ENCODE data around the gene CLIC4. TPM values are rescaled to one million over a fixed set of nuclear protein-coding genes. Genes with fewer than 3 reads are reported as not detected.

Gene CLIC4
- total and polyA plus RNA-seq, 9 of the 15 experiments (the other 6 are each of a cell fraction or from before 2014, with no cell fraction given) = 16.0 to 67.5 (median 38.4) TPM

GRCh38 chr1:24765308-24765988 lies 20.2 kb downstream of the CLIC4 start (continued):
- TF ChIP-seq MTF1 (CRISPR knock-in tag; IDR thresholded peaks at IDR 0.05; ENCODE audit: borderline replicate concordance) = peak; percentile 5; the same call in 1 of the 2 replicates
- no peak for TF ChIP-seq SNRNP70 (optimal IDR thresholded peaks at IDR 0.05; ENCODE audit: low read depth, low read length)
- TF ChIP-seq NONO (IDR thresholded peaks at IDR 0.05; ENCODE audit: low read depth in 2 of 2, low read length in 1 of 2) = no peak
- TF ChIP-seq RBM15 (IDR thresholded peaks at IDR 0.05; ENCODE audit: insufficient read depth, low read length) = no peak
- TF ChIP-seq HSF4 (CRISPR knock-in tag; IDR thresholded peaks at IDR 0.05; ENCODE audit: borderline replicate concordance) = no peak
- no peak for TF ChIP-seq BCLAF1 (IDR thresholded peaks at IDR 0.05; ENCODE audit: borderline replicate concordance in 1 of 2, control insufficient read depth in 1 of 2, low read depth in 2 of 2, low read length in 1 of 2)
- TF ChIP-seq PRPF4 (IDR thresholded peaks at IDR 0.05; ENCODE audit: insufficient read depth, low read depth, low read length, poor library complexity, severe bottlenecking) = no peak
- peak; percentile 86; the same call in 1 of the 2 replicates for TF ChIP-seq DNMT1 (IDR thresholded peaks at IDR 0.05)
- no peak for TF ChIP-seq ZNF551 (CRISPR knock-in tag; IDR thresholded peaks at IDR 0.05)
- TF ChIP-seq E2F1 (CRISPR knock-in tag; IDR thresholded peaks at IDR 0.05) = no peak
- peak; percentile 44 for TF ChIP-seq NUFIP1 (IDR thresholded peaks at IDR 0.05; ENCODE audit: partially characterized antibody)
- TF ChIP-seq HMG20A (CRISPR knock-in tag; conservative IDR thresholded peaks at IDR 0.05) = no peak
- no peak for TF ChIP-seq NFIC (IDR thresholded peaks at IDR 0.05)
- TF ChIP-seq GTF2B (IDR thresholded peaks at IDR 0.05; ENCODE audit: extremely low read depth, insufficient read length) = no peak
- TF ChIP-seq L3MBTL2 (IDR thresholded peaks at IDR 0.05) = peak; percentile 87
- TF ChIP-seq ZNF512 (tag; IDR thresholded peaks at IDR 0.05) = no peak
- peak; percentile 85 for TF ChIP-seq ZNF584 (CRISPR knock-in tag; IDR thresholded peaks at IDR 0.05; ENCODE audit: low read depth)
- 0 out of 2 replicates have a peak, but pooled peaks have one; percentile 16 for TF ChIP-seq ZNF212 (CRISPR knock-in tag; IDR thresholded peaks at IDR 0.05)
- no peak for TF ChIP-seq MCM3 (IDR thresholded peaks at IDR 0.05)
- TF ChIP-seq SLC30A9 (CRISPR knock-in tag; IDR thresholded peaks at IDR 0.05) = no peak

Data from K562 (cell line).